NCI-H128 (cell line): ENCODE measurements around the gene AGFG2.

Experiments
- DNase-seq: peaks from one replicate; lab custom pipeline; 2025; ENCODE audit not compliant: unreplicated experiment; lab: John Stamatoyannopoulos, UW

The AGFG2 gene

DNA sequence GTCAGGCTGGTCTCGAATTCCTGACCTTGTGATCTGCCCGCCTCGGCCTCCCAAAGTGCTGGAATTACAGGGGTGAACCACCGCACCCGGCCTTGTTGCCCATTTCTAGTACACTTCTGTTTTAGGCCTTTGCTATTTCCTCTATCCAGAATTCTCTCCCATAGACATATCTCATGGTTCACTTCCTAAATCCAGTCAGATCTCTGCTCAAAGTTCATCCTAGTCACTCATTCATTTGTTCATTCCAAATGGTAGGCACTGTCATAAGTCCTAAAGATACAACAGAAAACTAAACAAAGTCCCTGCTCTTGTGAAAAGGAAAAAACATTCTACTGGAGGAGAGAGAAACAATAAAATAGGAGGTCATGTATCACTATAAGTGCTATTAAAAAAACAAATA lies 71.0 kb downstream of the AGFG2 start:
- no peak for DNase-seq

DNA sequence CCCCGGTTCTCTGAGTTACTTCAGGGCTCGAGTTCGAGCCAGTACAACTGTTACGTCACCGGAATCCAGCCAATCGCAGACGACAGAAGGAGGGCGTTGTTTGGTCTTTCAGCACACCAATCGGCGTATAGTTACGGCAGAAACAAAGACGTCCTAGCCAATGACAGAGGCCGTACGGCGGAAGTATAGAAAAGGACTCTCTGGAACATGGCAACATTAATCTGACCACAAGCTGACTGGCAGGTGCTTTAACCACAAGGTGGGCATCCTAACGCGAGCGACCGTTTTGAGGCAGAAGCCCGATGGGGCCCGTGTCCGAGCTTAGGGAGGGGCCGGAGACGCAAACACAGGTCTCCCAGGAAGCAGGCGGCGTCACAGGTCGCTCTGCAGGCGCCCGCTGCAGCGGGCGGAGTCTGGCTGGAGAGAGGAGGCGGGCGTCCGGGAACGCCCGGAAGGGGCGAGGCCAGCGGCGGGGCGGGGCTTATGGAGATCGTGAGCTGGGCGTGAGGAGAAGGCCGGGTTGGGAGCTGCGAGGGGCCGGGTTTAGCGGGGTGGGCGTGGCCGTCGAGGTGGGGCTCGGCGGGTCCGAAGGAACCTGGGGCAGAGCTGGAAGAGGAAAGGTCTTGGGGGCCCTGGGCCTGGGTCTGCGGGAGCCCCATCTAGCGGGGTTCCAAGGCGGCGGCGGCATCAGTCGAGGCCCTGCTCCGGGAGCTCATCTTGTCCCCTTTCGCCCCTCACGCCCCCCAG lies 73.2 kb downstream of the AGFG2 start, which contains the start of gene MOSPD3:
Gene MOSPD3 (plus strand): TSS at position 558 of the 747 bp plus-strand sequence. CDS start 252 bp downstream, outside the sequence.
- peak; percentile 96 for DNase-seq

DNA sequence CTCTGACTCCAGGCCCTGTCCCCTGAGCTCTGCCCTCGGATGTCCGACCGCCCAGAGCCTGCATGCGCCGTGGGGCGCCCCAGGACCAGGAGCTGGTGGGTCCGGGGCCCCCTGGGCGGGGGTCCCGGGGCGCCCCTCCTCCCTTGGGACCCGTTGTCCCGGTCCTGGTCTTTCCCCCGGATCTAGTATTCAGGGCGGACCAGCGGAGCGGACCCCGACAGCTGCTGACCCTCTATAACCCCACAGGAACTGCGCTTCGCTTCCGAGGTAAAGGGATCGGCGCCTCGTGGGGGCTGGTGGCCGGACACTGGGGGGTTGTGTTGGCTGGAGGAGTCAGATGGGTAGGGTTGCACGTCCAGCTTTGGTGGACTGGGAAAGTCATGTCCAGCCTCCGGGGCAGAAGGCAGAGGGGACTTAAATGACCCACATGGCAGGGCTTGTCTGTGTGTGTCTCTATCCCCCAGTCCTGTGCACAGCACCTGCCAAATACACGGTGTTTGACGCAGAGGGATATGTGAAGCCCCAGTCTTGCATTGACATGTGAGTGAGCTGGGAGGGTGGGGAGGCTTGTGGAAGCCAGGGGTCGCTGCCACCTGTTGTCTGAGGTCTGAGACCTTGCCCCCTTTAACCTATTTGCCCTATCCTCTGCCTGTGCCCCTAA lies 73.9 kb downstream of the AGFG2 start:
- DNase-seq: no peak

DNA sequence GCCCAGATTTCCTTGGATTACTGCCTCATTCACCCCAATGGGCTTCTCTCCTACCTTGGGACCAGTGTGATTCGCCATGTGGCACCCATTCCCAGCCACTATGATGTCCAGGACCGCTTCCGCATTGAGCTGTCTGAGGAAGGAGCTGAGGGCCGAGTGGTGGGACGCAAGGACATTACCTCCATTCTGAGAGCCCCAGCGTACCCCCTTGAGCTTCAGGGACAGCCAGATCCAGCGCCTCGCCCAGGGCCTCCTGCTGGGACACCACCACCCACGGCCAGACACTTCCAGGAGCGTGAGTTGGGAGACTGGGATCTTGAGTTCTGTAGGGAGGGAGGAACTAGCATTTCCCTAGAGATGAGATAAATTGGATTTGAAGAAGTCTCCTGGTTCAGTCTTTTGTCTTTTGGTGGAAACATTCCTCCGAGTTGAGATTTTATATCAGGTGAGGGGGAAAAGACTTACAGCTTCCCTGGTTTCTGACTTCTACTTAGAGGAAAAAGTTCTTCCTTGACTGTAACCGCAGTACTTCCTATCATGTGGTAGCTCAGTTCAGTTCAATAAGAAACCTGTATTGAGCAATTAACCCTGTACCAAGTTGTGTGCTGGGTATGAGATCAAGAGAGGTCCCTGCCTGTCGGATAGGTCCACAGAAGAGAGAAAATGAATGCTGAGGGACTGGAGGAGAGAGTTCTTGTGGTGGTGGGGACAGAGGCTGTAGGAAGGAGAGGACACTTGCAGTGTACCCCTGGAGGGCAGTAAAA lies 74.6 kb downstream of the AGFG2 start:
- DNase-seq: no peak

DNA sequence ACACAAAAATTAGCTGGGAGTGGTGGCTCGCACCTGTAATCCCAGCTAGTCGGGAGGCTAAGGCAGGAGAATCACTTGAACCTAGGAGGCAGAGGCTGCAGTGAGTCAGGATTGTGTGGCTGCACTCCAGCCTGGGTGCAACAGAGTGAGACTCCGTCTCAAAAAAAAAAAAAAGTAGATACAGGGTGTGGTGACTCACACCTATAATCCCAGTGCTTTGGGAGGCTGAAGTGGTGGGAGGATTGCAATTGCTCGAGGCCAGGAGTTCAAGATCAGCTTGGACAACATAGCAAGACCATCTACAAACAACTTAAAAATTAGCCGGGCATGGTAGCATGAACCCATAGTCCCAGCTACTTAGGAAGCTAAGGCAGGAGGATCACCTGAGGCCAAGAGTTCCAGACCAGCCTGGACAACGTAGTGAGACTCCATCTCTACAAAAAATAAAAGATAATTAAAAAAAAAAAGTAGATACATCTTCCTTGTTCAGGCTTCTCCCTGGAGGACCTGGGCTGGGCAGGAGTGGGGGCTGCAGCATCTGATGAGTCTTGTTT lies 75.4 kb downstream of the AGFG2 start:
- no peak for DNase-seq
